PC-3 (cell line): Measurements from ENCODE around the gene APBA1.

ENCODE experiments used
- CTCF ChIP-seq: fragments of 300-600 bp; sonication (generic); conservative IDR thresholded peaks from 2 replicates; pipeline ENCODE4 v1.5.1; 2017; ENCODE audit warnings: antibody characterized with exemption, low read depth, mild to moderate bottlenecking, low read length
- EZH2phosphoT487 ChIP-seq: fragments of 300-600 bp; sonication (generic); IDR thresholded peaks from 2 replicates; pipeline ENCODE4 v1.6.1; 2018; ENCODE audit warnings: mild to moderate bottlenecking, antibody characterized with exemption, low read length, borderline replicate concordance

GRCh38 chr9:69535911-69536310 is 136.3 kb downstream of the APBA1 start:
- TF ChIP-seq CTCF (no peak), EZH2phosphoT487 (no peak)
